Measurements from ENCODE around the gene GPER1. TPM values are rescaled to one million over a fixed set of nuclear protein-coding genes. Genes with fewer than 3 reads are reported as not detected.

GPER1 gene
- total and polyA plus RNA-seq, 2 donors (not counting 3 experiments of a cell fraction or from before 2014, with no cell fraction given): 0.77 to 2.3 TPM

DNA sequence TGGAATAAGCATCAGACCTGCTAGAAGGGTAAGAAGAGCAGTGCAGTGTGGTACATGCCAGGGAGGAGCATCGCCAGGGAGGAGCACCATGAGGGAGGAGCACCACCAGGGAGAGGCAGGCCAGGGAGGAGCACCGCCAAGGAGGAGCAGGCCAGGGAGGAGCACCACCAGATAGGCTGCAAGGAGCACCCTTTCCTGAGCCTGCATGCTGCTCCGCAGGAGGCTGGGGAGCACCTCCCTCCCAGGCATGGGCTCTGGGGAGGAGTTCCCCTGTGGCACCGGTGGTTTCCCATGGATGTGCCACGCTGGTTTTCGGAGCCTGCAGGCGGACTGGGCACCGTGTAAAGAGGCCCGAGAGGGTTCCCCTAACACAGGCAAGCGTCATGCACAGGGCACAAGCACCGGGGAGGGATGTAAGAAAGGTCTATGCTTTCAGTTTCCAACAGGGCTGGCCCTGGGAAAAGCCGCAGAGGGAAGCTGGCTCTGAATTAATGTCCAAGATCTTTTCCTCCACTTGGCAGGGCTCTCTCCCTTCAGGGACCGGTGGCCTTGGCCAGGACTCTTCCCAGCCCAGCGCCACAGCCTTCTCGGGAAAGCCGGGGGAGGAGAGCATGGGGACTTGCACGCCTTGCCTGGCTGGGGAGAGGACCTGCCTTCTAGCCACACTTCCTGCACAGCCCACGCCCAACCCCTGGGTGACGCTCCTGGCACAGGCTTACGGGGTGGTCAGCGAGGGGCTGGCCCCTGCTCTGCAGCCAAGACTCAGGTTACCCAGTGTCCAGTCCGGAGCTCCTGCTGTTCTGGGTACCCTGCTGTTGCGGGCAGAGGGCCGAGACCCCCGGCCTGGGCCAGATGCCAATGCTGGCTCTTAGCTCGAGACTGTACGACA, 11.5 kb upstream of the GPER1 start:
- H3K4me1 ChIP-seq (ENCODE audit: control insufficient read depth, extremely low read depth, insufficient read depth, low read length): no peaks in the 10 kb centered on the region
- H3K9me1 ChIP-seq (replicated peaks; ENCODE audit: control insufficient read depth, extremely low read depth, insufficient read depth, low read length): no peaks in the 10 kb centered on the region
- H3K27ac ChIP-seq (ENCODE audit: insufficient read depth, low read depth, low read length): no peak overlapping the region
- dilution Hi-C loops (cut with MboI; ENCODE audit: extremely low pct_ligation_motif_present, low sequenced_read_pairs): no loop called here
- no peaks in the 10 kb centered on the region for H3K36me3 ChIP-seq (ENCODE audit: control insufficient read depth in 2 of 2, extremely low read depth in 1 of 2, insufficient read depth in 2 of 2, low read length in 2 of 2)
- DNase-seq (ENCODE audit: low read depth, low spot score) (no peak), FAIRE-seq (no peak)
- no peak overlapping the region for H2AFZ ChIP-seq (ENCODE audit: low read depth, low read length)
- no peaks in the 10 kb centered on the region for H3K27me3 ChIP-seq (ENCODE audit: control insufficient read depth in 2 of 2, insufficient read depth in 2 of 2, low read length in 2 of 2)
- H4K20me1 ChIP-seq (replicated peaks; ENCODE audit: control insufficient read depth, extremely low read depth, insufficient read depth, low read length): no peaks in the 10 kb centered on the region
- BruUV-seq (replicated peaks): no TSS peak
- no peaks in the 10 kb centered on the region for H3K9me3 ChIP-seq (replicated peaks; ENCODE audit: control insufficient read depth, insufficient read depth, low read length)
- no peak overlapping the region for H3K4me2 ChIP-seq (ENCODE audit: insufficient read depth, low read length)
- ChIA-PET POLR2A (no interaction called here), CTCF (interaction anchor here (1.0 to 1.7 kb wide), 4 partner anchors 9 to 47 kb away, joined by 3 to 7 read pairs (median 5); no protein-coding TSS in a partner anchor)
- H3K9ac ChIP-seq (replicated peaks; ENCODE audit: extremely low read depth, insufficient read depth, low read length): no peak overlapping the region
- no peaks in the 10 kb centered on the region for H3K79me2 ChIP-seq (ENCODE audit: control insufficient read depth, insufficient read depth, low read length)
- intact Hi-C loops (cut with micrococcal nuclease): no loop called here
- TF ChIP-seq POLR2A (IDR thresholded peaks at IDR 0.05; ENCODE audit: low read depth, low read length): no peak
- H3K4me3 ChIP-seq (replicated peaks in 1 of 3; ENCODE audit: insufficient read depth in 1 of 3, low read depth in 1 of 3, low read length in 3 of 3): no peak overlapping the region

DNA sequence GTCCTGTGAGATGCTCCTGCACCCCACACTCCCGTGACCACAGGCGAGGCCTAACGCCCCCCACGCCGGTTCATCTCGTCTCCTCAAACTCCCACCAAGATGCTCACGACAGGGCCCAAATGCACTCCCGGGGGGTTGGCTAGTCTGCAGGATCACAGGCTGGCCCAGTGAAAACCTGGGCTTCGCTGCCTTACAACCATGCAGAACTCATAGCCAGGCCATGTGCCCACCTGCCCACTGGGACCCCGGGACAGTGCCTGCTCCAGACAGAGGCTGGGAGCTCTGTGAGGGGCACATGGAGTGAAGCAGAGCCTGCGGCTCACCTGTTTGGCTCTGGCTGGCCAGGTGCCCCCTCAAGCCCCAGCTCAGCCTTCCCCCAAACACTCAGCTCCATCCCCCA, 9.4 kb upstream of the GPER1 start:
- no peaks in the 10 kb centered on the region for H3K9me3 ChIP-seq (replicated peaks; ENCODE audit: control insufficient read depth, insufficient read depth, low read length)
- no peak for DNase-seq (ENCODE audit: low read depth, low spot score)
- POLR2A ChIA-PET: no interaction called here
- H3K9me1 ChIP-seq (replicated peaks; ENCODE audit: control insufficient read depth, extremely low read depth, insufficient read depth, low read length): no peaks in the 10 kb centered on the region
- no TSS peak for BruUV-seq (replicated peaks)
- no peaks in the 10 kb centered on the region for H3K27me3 ChIP-seq (ENCODE audit: control insufficient read depth in 2 of 2, insufficient read depth in 2 of 2, low read length in 2 of 2)
- H2AFZ ChIP-seq (ENCODE audit: low read depth, low read length): no peak overlapping the region
- H3K36me3 ChIP-seq (ENCODE audit: control insufficient read depth in 2 of 2, extremely low read depth in 1 of 2, insufficient read depth in 2 of 2, low read length in 2 of 2): no peaks in the 10 kb centered on the region
- TF ChIP-seq POLR2A (IDR thresholded peaks at IDR 0.05; ENCODE audit: low read depth, low read length) (no peak), EZH2 (IDR thresholded peaks at IDR 0.05; ENCODE audit: borderline replicate concordance, low read depth, low read length, severe bottlenecking) (no peak), POLR2AphosphoS5 (IDR thresholded peaks at IDR 0.05; ENCODE audit: insufficient read depth, low read depth, low read length) (no peak), FOS (IDR thresholded peaks at IDR 0.05; ENCODE audit: borderline replicate concordance, insufficient read depth, low read length) (no peak), JUN (IDR thresholded peaks at IDR 0.05; ENCODE audit: borderline replicate concordance, insufficient read depth, insufficient read length, low read depth) (no peak), MYC (IDR thresholded peaks at IDR 0.05; ENCODE audit: low read depth, low read length) (no peak), GATA2 (IDR thresholded peaks at IDR 0.05; ENCODE audit: insufficient read depth, insufficient read length, low read depth, low read length) (no peak)
- TF ChIP-seq, protein P1, sequence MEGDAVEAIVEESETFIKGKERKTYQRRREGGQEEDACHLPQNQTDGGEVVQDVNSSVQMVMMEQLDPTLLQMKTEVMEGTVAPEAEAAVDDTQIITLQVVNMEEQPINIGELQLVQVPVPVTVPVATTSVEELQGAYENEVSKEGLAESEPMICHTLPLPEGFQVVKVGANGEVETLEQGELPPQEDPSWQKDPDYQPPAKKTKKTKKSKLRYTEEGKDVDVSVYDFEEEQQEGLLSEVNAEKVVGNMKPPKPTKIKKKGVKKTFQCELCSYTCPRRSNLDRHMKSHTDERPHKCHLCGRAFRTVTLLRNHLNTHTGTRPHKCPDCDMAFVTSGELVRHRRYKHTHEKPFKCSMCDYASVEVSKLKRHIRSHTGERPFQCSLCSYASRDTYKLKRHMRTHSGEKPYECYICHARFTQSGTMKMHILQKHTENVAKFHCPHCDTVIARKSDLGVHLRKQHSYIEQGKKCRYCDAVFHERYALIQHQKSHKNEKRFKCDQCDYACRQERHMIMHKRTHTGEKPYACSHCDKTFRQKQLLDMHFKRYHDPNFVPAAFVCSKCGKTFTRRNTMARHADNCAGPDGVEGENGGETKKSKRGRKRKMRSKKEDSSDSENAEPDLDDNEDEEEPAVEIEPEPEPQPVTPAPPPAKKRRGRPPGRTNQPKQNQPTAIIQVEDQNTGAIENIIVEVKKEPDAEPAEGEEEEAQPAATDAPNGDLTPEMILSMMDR (IDR thresholded peaks at IDR 0.05; ENCODE audit: extremely low read depth in 1 of 2, insufficient read depth in 1 of 2, low read depth in 1 of 2, low read length in 2 of 2): no peak
- TF ChIP-seq, protein P2, sequence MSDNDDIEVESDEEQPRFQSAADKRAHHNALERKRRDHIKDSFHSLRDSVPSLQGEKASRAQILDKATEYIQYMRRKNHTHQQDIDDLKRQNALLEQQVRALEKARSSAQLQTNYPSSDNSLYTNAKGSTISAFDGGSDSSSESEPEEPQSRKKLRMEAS (IDR thresholded peaks at IDR 0.05; ENCODE audit: insufficient read depth, insufficient read length): no peak
- peaks cover under 1% of the 10 kb centered on the region for H3K4me1 ChIP-seq (ENCODE audit: control insufficient read depth, extremely low read depth, insufficient read depth, low read length)
- no peak overlapping the region for H3K4me2 ChIP-seq (ENCODE audit: insufficient read depth, low read length)
- H3K79me2 ChIP-seq (ENCODE audit: control insufficient read depth, insufficient read depth, low read length): no peaks in the 10 kb centered on the region
- intact Hi-C loops (cut with micrococcal nuclease): no loop called here
- CTCF ChIA-PET: interaction anchor here (0.7 kb wide), 1 partner anchor 13 kb away, joined by 3 read pairs; no protein-coding TSS in a partner anchor
- H3K9ac ChIP-seq (replicated peaks; ENCODE audit: extremely low read depth, insufficient read depth, low read length): no peak overlapping the region
- dilution Hi-C loops (cut with MboI; ENCODE audit: extremely low pct_ligation_motif_present, low sequenced_read_pairs): no loop called here
- FAIRE-seq: no peak
- H3K4me3 ChIP-seq (replicated peaks in 1 of 3; ENCODE audit: insufficient read depth in 1 of 3, low read depth in 1 of 3, low read length in 3 of 3): no peak overlapping the region
- H4K20me1 ChIP-seq (replicated peaks; ENCODE audit: control insufficient read depth, extremely low read depth, insufficient read depth, low read length): no peaks in the 10 kb centered on the region
- H3K27ac ChIP-seq (ENCODE audit: insufficient read depth, low read depth, low read length): no peak overlapping the region
